Measurements from ENCODE around the gene PYROXD2. TPM values are rescaled to one million over a fixed set of nuclear protein-coding genes. Genes with fewer than 3 reads are reported as not detected.

The PYROXD2 gene
- total and polyA plus RNA-seq, 10 of the 15 experiments (the other 5 are each of a cell fraction or from before 2014, with no cell fraction given): 4.8 to 15.8 (median 11.1) TPM

DNA sequence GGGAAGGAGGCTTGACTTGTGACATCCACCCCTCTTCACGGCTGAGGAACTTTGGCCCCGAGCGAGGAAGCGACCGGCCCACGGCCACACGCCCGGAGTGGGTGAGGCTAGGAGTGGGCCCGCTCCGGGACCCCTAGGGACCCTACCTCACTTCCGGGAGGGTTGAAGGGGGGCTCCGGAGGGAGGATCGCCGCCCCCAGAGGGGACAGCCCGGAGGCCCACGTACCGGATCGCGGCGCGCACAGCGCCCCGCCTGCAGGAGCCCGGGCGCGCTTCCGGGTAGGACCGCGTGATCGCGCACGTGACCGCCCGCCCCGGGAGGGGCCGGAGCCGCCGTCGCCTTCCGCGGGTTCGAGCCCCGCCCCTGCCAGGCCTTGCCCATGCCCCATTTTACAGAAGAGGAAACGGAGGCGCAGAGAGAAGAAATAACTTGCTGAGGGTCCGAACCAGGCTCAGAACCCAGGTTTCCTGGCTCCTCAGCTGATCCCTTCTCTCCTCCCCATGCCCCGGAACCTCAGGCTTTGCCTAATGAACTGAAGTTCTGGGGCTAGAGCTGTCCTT, 31.8 kb upstream of the PYROXD2 start, which contains the start of gene HPS1 (continued):
- TF ChIP-seq, protein P1, sequence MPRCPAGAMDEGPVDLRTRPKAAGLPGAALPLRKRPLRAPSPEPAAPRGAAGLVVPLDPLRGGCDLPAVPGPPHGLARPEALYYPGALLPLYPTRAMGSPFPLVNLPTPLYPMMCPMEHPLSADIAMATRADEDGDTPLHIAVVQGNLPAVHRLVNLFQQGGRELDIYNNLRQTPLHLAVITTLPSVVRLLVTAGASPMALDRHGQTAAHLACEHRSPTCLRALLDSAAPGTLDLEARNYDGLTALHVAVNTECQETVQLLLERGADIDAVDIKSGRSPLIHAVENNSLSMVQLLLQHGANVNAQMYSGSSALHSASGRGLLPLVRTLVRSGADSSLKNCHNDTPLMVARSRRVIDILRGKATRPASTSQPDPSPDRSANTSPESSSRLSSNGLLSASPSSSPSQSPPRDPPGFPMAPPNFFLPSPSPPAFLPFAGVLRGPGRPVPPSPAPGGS (IDR thresholded peaks at IDR 0.05; ENCODE audit: borderline replicate concordance, insufficient read depth, low read depth, low read length, poor library complexity, severe bottlenecking): peak; percentile 12
- TF ChIP-seq RCOR1 (conservative IDR thresholded peaks at IDR 0.05; ENCODE audit: low read depth, low read length): 0 out of 2 replicates have a peak, but pooled peaks have one; percentile 58
- TF ChIP-seq ZNF207 (IDR thresholded peaks at IDR 0.05; ENCODE audit: borderline replicate concordance): peak; percentile 89
- peak; percentile 94 to 98 for TF ChIP-seq BHLHE40 (IDR thresholded peaks at IDR 0.05; ENCODE audit: borderline replicate concordance in 1 of 2, low read depth in 2 of 2, low read length in 1 of 2)
- TF ChIP-seq SMAD1 (IDR thresholded peaks at IDR 0.05; ENCODE audit: low read depth, partially characterized antibody): peak; percentile 18
- 0 out of 2 replicates have a peak, but pooled peaks have one; percentile 36 for TF ChIP-seq ZSCAN29 (IDR thresholded peaks at IDR 0.05)
- peak; percentile 71; the same call in 1 of the 2 replicates for TF ChIP-seq PML (IDR thresholded peaks at IDR 0.05; ENCODE audit: low read length)
- no peak for TF ChIP-seq STAT3 (IDR thresholded peaks at IDR 0.05; ENCODE audit: low read depth, low read length)
- TF ChIP-seq, protein P2, sequence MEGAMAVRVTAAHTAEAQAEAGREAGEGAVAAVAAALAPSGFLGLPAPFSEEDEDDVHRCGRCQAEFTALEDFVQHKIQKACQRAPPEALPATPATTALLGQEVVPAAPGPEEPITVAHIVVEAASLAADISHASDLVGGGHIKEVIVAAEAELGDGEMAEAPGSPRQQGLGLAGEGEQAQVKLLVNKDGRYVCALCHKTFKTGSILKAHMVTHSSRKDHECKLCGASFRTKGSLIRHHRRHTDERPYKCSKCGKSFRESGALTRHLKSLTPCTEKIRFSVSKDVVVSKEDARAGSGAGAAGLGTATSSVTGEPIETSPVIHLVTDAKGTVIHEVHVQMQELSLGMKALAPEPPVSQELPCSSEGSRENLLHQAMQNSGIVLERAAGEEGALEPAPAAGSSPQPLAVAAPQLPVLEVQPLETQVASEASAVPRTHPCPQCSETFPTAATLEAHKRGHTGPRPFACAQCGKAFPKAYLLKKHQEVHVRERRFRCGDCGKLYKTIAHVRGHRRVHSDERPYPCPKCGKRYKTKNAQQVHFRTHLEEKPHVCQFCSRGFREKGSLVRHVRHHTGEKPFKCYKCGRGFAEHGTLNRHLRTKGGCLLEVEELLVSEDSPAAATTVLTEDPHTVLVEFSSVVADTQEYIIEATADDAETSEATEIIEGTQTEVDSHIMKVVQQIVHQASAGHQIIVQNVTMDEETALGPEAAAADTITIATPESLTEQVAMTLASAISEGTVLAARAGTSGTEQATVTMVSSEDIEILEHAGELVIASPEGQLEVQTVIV (IDR thresholded peaks at IDR 0.05; ENCODE audit: borderline replicate concordance, partially characterized antibody): peak; percentile 84
- TF ChIP-seq, protein P3, sequence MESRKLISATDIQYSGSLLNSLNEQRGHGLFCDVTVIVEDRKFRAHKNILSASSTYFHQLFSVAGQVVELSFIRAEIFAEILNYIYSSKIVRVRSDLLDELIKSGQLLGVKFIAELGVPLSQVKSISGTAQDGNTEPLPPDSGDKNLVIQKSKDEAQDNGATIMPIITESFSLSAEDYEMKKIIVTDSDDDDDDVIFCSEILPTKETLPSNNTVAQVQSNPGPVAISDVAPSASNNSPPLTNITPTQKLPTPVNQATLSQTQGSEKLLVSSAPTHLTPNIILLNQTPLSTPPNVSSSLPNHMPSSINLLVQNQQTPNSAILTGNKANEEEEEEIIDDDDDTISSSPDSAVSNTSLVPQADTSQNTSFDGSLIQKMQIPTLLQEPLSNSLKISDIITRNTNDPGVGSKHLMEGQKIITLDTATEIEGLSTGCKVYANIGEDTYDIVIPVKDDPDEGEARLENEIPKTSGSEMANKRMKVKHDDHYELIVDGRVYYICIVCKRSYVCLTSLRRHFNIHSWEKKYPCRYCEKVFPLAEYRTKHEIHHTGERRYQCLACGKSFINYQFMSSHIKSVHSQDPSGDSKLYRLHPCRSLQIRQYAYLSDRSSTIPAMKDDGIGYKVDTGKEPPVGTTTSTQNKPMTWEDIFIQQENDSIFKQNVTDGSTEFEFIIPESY (IDR thresholded peaks at IDR 0.05): no peak
- peak; percentile 69; the same call in 1 of the 2 replicates for TF ChIP-seq NR2F1 (conservative IDR thresholded peaks at IDR 0.05)
- TF ChIP-seq MXI1 (IDR thresholded peaks at IDR 0.05; ENCODE audit: low read depth, low read length): peak; percentile 69; the same call in 1 of the 2 replicates
- peak; percentile 62; the same call in 1 of the 2 replicates for TF ChIP-seq POLR2AphosphoS2 (IDR thresholded peaks at IDR 0.05; ENCODE audit: low read depth, low read length)
- TF ChIP-seq, protein P4, sequence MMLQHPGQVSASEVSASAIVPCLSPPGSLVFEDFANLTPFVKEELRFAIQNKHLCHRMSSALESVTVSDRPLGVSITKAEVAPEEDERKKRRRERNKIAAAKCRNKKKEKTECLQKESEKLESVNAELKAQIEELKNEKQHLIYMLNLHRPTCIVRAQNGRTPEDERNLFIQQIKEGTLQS (IDR thresholded peaks at IDR 0.05; ENCODE audit: borderline replicate concordance, extremely low read depth, low read depth, low read length): peak; percentile 98
- TF ChIP-seq GATAD2B (conservative IDR thresholded peaks at IDR 0.05; ENCODE audit: low read depth): peak; percentile 96
- TF ChIP-seq TCF3 (IDR thresholded peaks at IDR 0.05; ENCODE audit: borderline replicate concordance, insufficient read depth, low read depth, low read length): 0 out of 2 replicates have a peak, but pooled peaks have one; percentile 47
- no peak for TF ChIP-seq SUPT20H (IDR thresholded peaks at IDR 0.05; ENCODE audit: borderline replicate concordance, control insufficient read depth, low read depth, low read length)
- no peak for TF ChIP-seq MYC (IDR thresholded peaks at IDR 0.05; ENCODE audit: insufficient read depth, insufficient read length, insufficient replicate concordance, low read length, severe bottlenecking)
- TF ChIP-seq RB1 (IDR thresholded peaks at IDR 0.05; ENCODE audit: borderline replicate concordance): no peak; the same call in 1 of the 2 replicates
- no peak for TF ChIP-seq ASH2L (IDR thresholded peaks at IDR 0.05; ENCODE audit: borderline replicate concordance, low read depth)
- TF ChIP-seq SPI1 (IDR thresholded peaks at IDR 0.05; ENCODE audit: borderline replicate concordance, insufficient read depth, low read depth, low read length): no peak
- TF ChIP-seq BACH1 (IDR thresholded peaks at IDR 0.05; ENCODE audit: borderline replicate concordance): peak; percentile 58; the same call in 1 of the 2 replicates
- 0 out of 2 replicates have a peak, but pooled peaks have one; percentile 25 for TF ChIP-seq NFIC (IDR thresholded peaks at IDR 0.05; ENCODE audit: low read depth, low read length)

Data from GM12878 (cell line).